ENCODE results near the gene CFAP161.

CFAP161 gene

DNA sequence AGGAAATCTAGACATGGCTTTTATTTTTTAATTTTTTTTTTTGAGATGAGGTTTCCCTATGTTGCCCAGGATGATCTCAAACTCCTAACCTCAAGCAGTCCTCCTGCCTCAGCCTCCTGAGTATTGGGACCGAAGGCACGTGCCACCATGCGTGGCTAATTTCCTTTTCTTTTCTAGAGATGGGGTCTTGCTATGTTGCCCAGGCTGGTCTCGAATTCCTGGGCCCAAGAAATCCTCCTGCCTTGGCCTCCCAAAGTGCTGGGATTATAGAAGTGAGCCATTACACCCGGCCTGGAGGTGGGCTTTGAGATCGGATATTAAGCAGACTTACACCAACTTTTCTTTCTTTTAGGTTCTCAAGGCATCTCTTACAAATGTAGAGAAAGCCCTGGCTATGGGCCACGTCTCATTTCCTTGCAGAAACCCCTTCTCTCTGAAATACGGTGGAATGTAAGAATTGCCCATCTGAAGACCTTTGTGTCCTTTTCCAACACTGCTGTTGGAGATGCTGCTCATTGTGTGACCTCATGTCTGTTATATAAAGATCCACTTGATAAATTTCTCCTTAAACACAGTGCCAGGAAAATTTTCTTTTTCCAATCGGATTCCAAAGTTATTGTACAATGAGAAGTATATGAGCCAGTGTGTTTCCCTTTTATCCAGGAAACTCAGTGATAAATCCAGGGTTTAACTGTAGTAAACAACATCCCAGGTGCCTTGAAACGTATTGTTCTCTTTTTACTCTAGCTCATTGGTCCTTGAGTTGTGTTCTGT lies 36.8 kb upstream of the CFAP161 start:
- Histone ChIP-seq H3K27ac (ENCODE audit: low read depth, low read length, poor library complexity, severe bottlenecking) (no peak overlapping the region), H3K36me3 (ENCODE audit: insufficient read depth, low read length) (no peaks in the 10 kb centered on the region), H4K20me1 (ENCODE audit: insufficient read depth, low read length) (no peaks in the 10 kb centered on the region), H3K4me1 (ENCODE audit: insufficient read depth, low read length, severe bottlenecking) (no peaks in the 10 kb centered on the region), H3K4me3 (ENCODE audit: low read depth, low read length, poor library complexity, severe bottlenecking) (no peak overlapping the region), H3K9me3 (ENCODE audit: low read length) (no peaks in the 10 kb centered on the region), H3F3A (ENCODE audit: insufficient read depth, low read length) (no peaks in the 10 kb centered on the region), H3K4me2 (ENCODE audit: low read length) (no peak overlapping the region), H3K27me3 (ENCODE audit: insufficient read depth, low read length) (no peaks in the 10 kb centered on the region), H2AFZ (ENCODE audit: low read length) (no peak overlapping the region), H3K9me2 (ENCODE audit: low read depth, low read length) (no peaks in the 10 kb centered on the region), H3K9ac (ENCODE audit: low read length) (no peak overlapping the region), H3K79me2 (ENCODE audit: insufficient read depth, low read length) (no peaks in the 10 kb centered on the region)
- TF ChIP-seq EZH2 (IDR thresholded peaks at IDR 0.05; ENCODE audit: borderline replicate concordance, low read length) (no peak), CTCF (IDR thresholded peaks at IDR 0.05; ENCODE audit: low read length) (no peak)

- Histone ChIP-seq H3K36me3 (ENCODE audit: insufficient read depth, low read length) (no peaks in the 10 kb centered on the region), H3K9me3 (ENCODE audit: low read length) (no peaks in the 10 kb centered on the region), H3F3A (ENCODE audit: insufficient read depth, low read length) (no peaks in the 10 kb centered on the region), H4K20me1 (ENCODE audit: insufficient read depth, low read length) (no peaks in the 10 kb centered on the region), H3K27me3 (ENCODE audit: insufficient read depth, low read length) (no peaks in the 10 kb centered on the region), H3K4me1 (ENCODE audit: insufficient read depth, low read length, severe bottlenecking) (no peaks in the 10 kb centered on the region), H3K4me2 (ENCODE audit: low read length) (no peak overlapping the region), H3K9me2 (ENCODE audit: low read depth, low read length) (no peaks in the 10 kb centered on the region), H3K79me2 (ENCODE audit: insufficient read depth, low read length) (no peaks in the 10 kb centered on the region), H3K4me3 (ENCODE audit: low read depth, low read length, poor library complexity, severe bottlenecking) (no peak overlapping the region), H3K9ac (ENCODE audit: low read length) (no peak overlapping the region), H3K27ac (ENCODE audit: low read depth, low read length, poor library complexity, severe bottlenecking) (no peak overlapping the region), H2AFZ (ENCODE audit: low read length) (no peak overlapping the region)
- TF ChIP-seq CTCF (IDR thresholded peaks at IDR 0.05; ENCODE audit: low read length), result no peak
- no peak for TF ChIP-seq EZH2 (IDR thresholded peaks at IDR 0.05; ENCODE audit: borderline replicate concordance, low read length)
Measured at GRCh38 chr15:81097890-81098280, 36.2 kb upstream of the CFAP161 start.

GRCh38 chr15:81098349-81098748 lies 35.7 kb upstream of the CFAP161 start:
- no peak for TF ChIP-seq EZH2 (IDR thresholded peaks at IDR 0.05; ENCODE audit: borderline replicate concordance, low read length)
- no peak for TF ChIP-seq CTCF (IDR thresholded peaks at IDR 0.05; ENCODE audit: low read length)
- Histone ChIP-seq H3K36me3 (ENCODE audit: insufficient read depth, low read length) (no peaks in the 10 kb centered on the region), H3K4me2 (ENCODE audit: low read length) (no peak overlapping the region), H3F3A (ENCODE audit: insufficient read depth, low read length) (no peaks in the 10 kb centered on the region), H3K9me2 (ENCODE audit: low read depth, low read length) (no peaks in the 10 kb centered on the region), H3K79me2 (ENCODE audit: insufficient read depth, low read length) (no peaks in the 10 kb centered on the region), H3K9me3 (ENCODE audit: low read length) (no peaks in the 10 kb centered on the region), H3K4me3 (ENCODE audit: low read depth, low read length, poor library complexity, severe bottlenecking) (no peak overlapping the region), H4K20me1 (ENCODE audit: insufficient read depth, low read length) (no peaks in the 10 kb centered on the region), H2AFZ (ENCODE audit: low read length) (no peak overlapping the region), H3K9ac (ENCODE audit: low read length) (no peak overlapping the region), H3K4me1 (ENCODE audit: insufficient read depth, low read length, severe bottlenecking) (no peaks in the 10 kb centered on the region), H3K27ac (ENCODE audit: low read depth, low read length, poor library complexity, severe bottlenecking) (no peak overlapping the region), H3K27me3 (ENCODE audit: insufficient read depth, low read length) (no peaks in the 10 kb centered on the region)

Data from OCI-LY1 (cell line).